ENCODE data around the gene CDRT4.

Gene CDRT4

DNA sequence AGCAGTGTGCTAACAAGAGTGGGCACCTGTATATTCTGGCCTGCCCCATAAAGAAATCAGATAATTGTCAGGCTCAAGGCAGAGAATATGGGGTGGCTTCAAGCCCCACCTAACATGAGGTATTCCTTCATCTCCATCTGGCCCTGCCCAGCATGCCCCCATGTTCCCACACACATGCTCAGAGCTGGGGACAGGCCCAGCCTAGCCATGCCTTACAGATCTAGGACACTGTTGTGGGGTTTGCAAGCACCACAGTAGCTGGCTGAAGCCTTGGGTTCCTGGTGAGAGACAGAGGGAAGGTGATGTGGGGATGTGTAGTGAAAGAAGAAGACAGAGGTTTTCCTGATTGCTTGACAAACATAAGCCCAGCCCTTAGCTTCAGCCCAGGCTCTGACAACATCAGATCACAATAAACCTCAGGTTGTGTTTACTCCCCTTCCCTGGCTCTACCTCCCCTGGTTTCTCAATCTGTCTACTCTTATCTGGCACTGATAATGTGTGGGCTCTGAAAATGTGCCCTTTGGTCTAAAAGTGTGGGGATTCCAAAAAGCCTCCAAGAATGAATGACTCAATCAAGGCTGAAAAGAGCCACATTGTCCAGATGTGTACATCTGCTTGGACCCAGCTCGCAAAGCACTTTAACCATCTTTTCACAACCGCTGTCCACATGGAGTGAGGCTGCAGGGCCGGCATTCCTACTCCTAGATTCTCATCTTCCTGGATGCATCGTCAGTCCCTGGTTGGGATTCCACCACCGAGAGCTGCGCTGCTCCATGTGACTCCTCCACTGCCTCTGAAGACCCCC is 34.4 kb downstream of the CDRT4 start:
- H3K4me3 ChIP-seq (ENCODE audit: low read depth, low read length): no peak overlapping the region

- no peak overlapping the region for H3K4me3 ChIP-seq (ENCODE audit: low read depth, low read length)
Measured at GRCh38 chr17:15431766-15432165, 35.7 kb downstream of the CDRT4 start.

DNA sequence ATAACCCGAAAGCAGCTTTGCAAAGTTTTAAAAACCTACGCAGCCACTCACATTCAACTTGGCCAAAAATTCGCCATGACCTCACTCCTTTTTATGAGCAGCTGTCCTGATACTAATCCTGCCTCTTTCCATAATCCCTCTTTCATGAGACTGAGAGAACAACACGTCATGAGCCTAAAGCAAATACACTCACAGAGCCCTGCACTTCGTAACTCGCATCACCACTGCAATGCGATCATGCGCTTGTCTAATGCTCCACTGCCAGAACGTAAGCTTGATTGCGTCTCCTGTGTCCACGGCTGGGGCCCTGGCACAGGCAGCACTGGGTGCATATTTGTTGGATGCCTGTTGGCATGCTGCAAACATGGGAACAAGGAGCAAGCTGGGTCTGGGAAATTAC is 36.2 kb downstream of the CDRT4 start:
- no peak overlapping the region for H3K4me3 ChIP-seq (ENCODE audit: low read depth, low read length)

DNA sequence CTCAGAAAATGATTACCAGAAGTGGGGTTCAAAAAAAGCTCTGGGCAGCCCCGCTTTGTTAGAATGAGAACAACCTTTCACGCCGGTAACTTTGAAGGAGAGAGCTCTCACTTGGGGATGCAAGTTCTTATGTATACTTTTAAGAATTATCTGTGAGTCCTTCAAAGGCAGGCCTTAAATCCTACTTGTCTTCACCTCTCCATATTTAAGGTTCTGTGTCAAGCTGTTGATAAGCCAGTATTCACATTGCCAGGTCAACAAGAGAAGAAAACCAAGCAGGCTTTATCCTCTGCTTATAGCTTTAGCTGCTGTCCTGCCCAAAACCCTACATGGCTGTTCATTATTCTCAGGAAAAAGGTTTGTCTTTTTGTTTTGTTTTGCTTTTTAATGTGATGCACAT is 42.9 kb downstream of the CDRT4 start:
- no peak overlapping the region for H3K4me3 ChIP-seq (ENCODE audit: low read depth, low read length)

- no peak overlapping the region for H3K4me3 ChIP-seq (ENCODE audit: low read depth, low read length)
Measured at GRCh38 chr17:15422392-15422965, 44.9 kb downstream of the CDRT4 start.

- no peak overlapping the region for H3K4me3 ChIP-seq (ENCODE audit: low read depth, low read length)
Measured at GRCh38 chr17:15418781-15419180, 48.6 kb downstream of the CDRT4 start.

- H3K4me3 ChIP-seq (ENCODE audit: low read depth, low read length): no peak overlapping the region
Measured at GRCh38 chr17:15414532-15415306, 52.7 kb downstream of the CDRT4 start.

GRCh38 chr17:15413101-15413771 is 54.2 kb downstream of the CDRT4 start:
- H3K4me3 ChIP-seq (ENCODE audit: low read depth, low read length): no peak overlapping the region

DNA sequence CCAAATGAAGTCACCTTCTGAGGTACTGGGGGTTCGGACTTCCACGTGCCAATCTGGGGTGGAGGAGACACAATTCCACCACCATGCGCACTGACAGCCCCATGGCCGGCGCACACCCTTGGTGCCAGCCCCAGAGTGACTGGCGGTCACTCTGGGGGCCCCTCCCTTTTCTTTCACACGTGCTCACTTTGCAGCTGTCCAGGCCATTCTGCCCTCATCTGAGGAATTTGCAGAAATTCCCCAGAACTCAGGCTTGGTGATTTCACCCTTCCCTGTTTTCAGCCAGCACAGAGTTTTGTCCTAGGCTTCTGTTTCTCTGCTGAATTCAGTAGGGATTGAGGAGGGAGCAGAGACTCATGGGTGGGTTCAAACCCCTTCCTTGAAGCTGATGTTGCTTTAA is 54.8 kb downstream of the CDRT4 start:
- H3K4me3 ChIP-seq (ENCODE audit: low read depth, low read length): no peak overlapping the region

GRCh38 chr17:15411384-15412198 is 55.8 kb downstream of the CDRT4 start:
- no peak overlapping the region for H3K4me3 ChIP-seq (ENCODE audit: low read depth, low read length)

DNA sequence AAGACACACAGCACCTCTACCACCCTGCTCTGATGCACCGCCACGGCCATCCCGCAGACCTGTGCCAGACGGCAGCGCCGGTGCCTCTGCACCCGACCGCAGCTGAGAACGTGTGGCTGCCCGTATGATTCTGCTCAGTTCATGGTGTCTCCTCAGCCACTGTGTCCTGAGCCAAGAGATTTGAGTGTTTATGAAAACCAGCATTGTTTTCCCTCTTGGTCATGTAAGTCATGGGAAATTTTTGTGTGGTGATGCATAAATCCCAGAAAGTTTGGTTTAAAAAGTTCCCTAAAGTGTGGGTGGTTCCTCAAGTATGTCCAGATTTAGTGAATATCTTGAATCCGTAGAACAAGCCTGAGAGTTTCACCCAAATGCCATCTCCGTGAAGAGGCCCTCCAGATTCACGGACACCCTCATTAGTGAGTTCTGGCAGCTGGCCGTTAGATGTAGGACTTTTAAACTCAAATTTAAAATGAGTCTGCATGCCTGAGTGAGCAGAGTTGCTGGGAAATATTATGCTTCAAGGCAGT is 57.6 kb downstream of the CDRT4 start:
- H3K4me3 ChIP-seq (ENCODE audit: low read depth, low read length): no peak overlapping the region

DNA sequence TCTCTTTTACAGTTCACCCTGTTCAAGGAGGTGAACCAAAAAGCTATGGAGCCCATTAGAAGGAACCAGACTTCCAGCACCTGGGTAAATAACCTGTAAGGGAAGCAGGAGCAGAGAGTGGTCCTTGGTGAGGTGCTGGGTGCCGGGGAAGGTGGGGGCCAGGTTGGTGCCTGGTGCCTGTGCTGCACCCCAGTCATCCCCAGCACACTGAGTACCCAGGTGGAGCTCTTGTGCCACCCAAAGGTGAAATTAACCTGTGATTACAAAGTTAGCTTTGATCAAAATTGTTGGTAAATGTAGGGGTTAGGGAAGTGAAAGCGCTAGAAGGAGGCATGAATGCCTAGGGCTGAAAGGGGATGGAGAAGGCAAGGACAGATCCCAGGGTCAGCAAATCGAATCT is 58.6 kb downstream of the CDRT4 start:
- H3K4me3 ChIP-seq (ENCODE audit: low read depth, low read length): no peak overlapping the region

DNA sequence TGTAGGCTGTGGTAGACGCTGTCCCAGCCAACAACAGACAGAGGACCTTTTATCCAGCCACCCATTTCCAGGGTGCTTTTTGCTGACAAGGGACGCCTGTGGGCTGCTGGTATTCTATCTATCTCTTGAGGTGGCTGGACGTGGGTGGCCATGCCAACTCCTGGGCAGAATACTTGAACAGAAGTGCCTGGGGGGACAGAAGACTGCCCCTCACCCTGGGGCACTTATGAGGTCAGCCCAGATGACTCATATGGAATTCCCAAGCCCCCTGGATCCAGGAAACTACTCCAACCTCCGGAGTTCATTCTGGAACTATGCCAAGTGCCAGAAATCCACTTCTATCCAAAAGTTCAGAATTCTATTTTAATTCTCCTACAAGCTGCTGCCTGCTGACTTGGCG is 61.3 kb downstream of the CDRT4 start:
- no peak overlapping the region for H3K4me3 ChIP-seq (ENCODE audit: low read depth, low read length)

DNA sequence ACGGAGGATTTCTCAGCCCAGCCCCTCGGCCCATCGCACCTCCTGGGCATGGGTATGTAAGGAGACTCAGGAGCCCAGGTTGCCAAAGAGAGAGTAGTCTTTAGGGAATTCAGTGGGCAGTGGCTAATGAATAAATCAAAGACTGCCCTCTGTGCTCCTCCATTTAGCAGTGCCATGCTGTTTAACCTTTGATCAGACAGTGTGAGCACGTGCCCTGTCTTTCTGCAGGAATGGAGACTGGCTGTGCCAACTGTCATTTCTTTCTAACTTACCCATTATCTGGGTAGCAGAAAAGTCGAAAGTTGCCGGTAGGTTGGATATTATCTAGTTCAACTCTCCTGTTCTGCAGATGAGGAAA is 62.4 kb downstream of the CDRT4 start:
- no peak overlapping the region for H3K4me3 ChIP-seq (ENCODE audit: low read depth, low read length)

GRCh38 chr17:15404106-15405057 is 63.0 kb downstream of the CDRT4 start:
- no peak overlapping the region for H3K4me3 ChIP-seq (ENCODE audit: low read depth, low read length)

DNA sequence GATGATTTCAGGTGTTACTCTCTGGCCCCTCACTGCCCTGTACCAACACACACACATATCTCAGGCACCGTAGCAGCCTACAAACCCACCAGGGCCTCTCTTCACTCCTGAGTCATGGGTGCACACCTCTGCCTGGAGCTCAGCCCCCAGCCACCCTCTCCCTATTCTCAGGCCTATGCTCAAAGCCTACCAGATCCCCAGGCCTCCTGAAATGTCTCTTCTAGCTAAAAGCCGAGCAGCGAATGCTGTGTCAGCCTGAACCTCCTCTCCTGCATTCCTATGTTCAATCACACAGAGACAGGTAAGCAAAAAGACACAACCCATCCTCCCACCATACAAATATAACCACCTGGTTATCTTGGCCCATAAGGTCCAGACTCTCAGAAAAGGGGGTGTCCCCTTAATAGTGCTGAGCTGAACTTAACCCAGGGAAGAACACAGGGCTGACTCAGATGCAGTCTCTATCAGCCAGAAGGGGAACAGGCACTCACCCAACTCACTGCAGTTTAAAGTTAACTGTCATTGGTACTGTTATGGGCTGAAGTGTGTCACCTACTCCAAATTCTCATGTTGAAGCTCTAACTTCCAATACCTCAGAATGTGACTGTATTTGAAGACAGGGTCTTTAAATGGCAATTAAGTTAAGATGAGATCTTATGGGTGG is 64.0 kb downstream of the CDRT4 start:
- no peak overlapping the region for H3K4me3 ChIP-seq (ENCODE audit: low read depth, low read length)

DNA sequence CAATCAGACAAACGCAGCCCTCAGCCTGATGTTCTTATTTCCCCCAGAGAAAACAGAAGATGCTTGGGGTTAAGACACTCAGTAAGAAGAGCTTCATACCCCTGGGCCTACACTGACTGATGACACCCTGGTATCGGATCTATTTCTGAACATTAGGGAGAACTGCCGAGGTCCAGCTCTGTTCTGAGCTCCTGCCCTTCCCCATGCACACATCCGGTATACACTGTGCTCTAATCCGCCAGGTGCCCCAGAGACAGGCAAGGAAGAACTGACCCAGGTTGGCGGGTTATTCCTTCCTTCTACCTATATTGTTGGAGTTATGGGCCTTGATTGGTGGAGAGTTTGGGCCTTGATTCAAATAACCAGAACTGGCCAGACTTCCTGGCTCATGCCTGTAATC is 68.0 kb downstream of the CDRT4 start:
- no peak overlapping the region for H3K4me3 ChIP-seq (ENCODE audit: low read depth, low read length)

DNA sequence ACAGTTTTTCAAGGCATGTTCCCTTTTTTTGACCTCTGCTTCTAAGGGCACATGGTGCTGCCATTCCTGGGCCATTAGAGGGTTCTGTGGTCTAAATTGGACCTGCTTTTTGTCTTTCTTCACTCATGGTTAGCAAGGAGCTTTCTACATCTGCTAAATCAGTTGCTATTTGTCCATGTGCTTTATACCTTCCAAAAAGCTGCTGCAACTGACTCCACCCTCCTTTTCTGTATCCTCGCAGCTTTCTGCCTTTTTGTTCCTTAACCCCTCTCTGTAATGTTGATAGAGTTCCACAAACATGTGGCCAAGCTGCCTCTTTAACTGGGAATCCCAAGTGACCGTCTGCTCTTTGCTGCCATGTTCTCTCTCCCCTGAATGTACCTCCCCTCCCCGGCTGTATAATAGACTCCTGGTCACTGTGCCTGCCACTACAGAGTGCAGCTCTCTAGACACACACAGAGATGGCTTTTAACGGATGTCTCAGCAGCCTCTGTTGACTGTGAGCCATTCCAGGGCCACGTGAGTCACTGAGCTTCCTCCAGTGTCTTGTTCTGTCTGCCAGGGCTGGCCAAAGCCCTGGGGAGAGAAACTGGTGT is 68.6 kb downstream of the CDRT4 start:
- H3K4me3 ChIP-seq (ENCODE audit: low read depth, low read length): no peak overlapping the region
